GM18526 (cell line): ENCODE data around the gene SEMA4D.

Experiments
- POLR2A ChIP-seq: IDR thresholded peaks from 3 replicates; pipeline ENCODE4 v1.6.1; 2011; ENCODE audit not compliant: insufficient read length; ENCODE audit errors: extremely low read depth

SEMA4D gene

GRCh38 chr9:89468281-89468960 is 29.5 kb downstream of the SEMA4D start:
- TF ChIP-seq POLR2A: no peak

- no peak for TF ChIP-seq POLR2A
These were observed 30.7 kb downstream of the SEMA4D start for GRCh38 chr9:89467278-89467625.

- TF ChIP-seq POLR2A: no peak
These were observed 31.2 kb downstream of the SEMA4D start for GRCh38 chr9:89466451-89467277.

GRCh38 chr9:89465726-89466308 is 32.1 kb downstream of the SEMA4D start:
- TF ChIP-seq POLR2A: no peak

- TF ChIP-seq POLR2A: no peak
These were observed 32.9 kb downstream of the SEMA4D start for GRCh38 chr9:89465001-89465451.

GRCh38 chr9:89464300-89464901 is 33.5 kb downstream of the SEMA4D start:
- TF ChIP-seq POLR2A: no peak

- TF ChIP-seq POLR2A: no peak
These were observed 34.9 kb downstream of the SEMA4D start for GRCh38 chr9:89462817-89463683.

- TF ChIP-seq POLR2A: no peak
These were observed 35.7 kb downstream of the SEMA4D start for GRCh38 chr9:89462199-89462598.

- TF ChIP-seq POLR2A: no peak
These were observed 36.6 kb downstream of the SEMA4D start for GRCh38 chr9:89461265-89461664.

GRCh38 chr9:89460551-89460950 is 37.4 kb downstream of the SEMA4D start:
- TF ChIP-seq POLR2A: no peak

- no peak for TF ChIP-seq POLR2A
These were observed 39.0 kb downstream of the SEMA4D start for GRCh38 chr9:89458768-89459496.

- TF ChIP-seq POLR2A: no peak
These were observed 40.5 kb downstream of the SEMA4D start for GRCh38 chr9:89457376-89457855.

- TF ChIP-seq POLR2A: no peak
These were observed 42.5 kb downstream of the SEMA4D start for GRCh38 chr9:89455356-89455824.
